GM19239 (cell line): ENCODE data around the gene DYNC2H1.

Experiments
- DNase-seq: peaks from one replicate; pipeline ENCODE4 v3.0.0; 2011; ENCODE audit warnings: low spot score; ENCODE audit not compliant: insufficient read length
- FAIRE-seq: peaks from 2 replicates; lab custom pipeline; 2011; peaks lifted over from hg19 to GRCh38; lab: Jason Lieb, UNC

Gene DYNC2H1

GRCh38 chr11:103272876-103273275 is 163.7 kb downstream of the DYNC2H1 start:
- no peak for FAIRE-seq
- no peak for DNase-seq

DNA sequence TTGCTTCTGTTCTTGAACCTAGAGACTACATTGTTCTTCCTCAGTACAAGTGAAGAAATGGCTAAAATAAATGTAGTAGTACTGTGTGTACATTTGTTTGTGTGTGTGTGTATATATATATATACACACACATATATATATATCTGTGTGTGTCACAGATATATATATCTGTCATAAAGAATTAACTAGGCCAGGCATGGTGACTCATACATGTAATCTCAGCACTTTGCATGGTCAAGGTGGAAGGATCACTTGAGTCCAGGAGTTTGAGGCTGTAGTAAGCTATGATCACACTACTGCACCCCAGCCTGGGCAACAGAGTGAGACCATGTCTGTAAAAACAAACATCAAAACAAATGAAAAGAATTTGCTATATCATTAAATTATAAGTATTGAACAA is 164.8 kb downstream of the DYNC2H1 start:
- no peak for DNase-seq
- no peak for FAIRE-seq

DNA sequence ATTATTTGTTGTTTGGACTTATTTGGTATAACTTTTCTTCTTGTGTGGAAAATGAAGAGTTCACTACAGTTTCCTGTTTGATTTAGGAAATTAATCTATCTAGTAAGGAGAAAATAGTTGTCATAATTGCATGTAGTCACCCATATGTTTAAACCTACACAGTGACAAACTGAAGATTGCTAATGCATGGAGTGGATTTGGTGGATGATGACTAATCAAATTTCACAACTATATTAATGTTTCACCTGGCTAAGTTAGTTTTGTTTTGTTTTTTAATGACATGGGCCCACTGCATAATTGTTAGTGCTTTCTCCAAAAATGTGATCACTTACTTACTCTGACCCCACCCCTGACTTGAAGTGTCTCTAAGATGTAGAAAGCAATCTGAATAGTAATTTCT is 170.6 kb downstream of the DYNC2H1 start:
- DNase-seq (no peak), FAIRE-seq (no peak)

DNA sequence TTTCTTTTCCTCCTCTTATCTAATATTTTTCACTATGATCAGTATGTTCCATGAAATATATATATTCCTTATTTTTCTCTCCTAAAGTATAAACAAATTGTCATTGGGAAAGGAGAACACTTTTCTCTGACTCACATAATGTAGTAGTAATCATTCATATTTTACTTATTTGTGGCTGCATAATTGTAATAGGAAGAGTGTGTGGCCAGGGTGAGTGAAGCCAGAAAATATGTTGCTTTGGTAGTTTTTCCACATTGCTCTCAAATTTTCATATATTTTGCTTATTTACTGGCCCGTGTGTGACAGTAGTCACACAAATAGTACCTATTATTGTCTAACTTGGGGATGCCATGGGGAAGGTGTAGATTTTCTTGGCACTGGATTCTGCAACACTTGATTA is 172.1 kb downstream of the DYNC2H1 start:
- FAIRE-seq, result no peak
- DNase-seq, result no peak

GRCh38 chr11:103284260-103284659 is 175.0 kb downstream of the DYNC2H1 start:
- no peak for DNase-seq
- FAIRE-seq, result no peak

DNA sequence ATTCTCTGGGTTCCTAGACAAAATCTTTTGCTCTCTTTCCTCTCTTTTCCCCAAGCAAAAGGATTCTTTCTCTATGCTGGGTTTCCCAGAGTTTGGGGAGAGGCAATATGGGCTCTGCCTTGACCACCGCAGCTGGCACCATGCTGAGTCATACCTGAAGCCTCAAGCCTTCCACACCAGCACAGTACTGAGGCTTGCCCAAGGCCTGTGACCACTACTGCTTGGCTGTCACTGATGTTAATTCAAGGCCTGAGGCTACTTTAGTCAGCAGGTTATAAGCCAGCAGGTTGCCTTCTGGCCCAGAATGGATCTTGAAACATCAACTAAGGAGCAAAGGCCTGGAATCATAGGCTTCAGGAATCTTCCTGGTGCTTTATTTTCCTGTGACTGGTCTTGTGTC is 185.3 kb downstream of the DYNC2H1 start:
- FAIRE-seq, result no peak
- DNase-seq, result no peak

GRCh38 chr11:103295704-103296103 is 186.5 kb downstream of the DYNC2H1 start:
- FAIRE-seq, result no peak
- no peak for DNase-seq

- FAIRE-seq, result no peak
- DNase-seq, result no peak
Observed at GRCh38 chr11:103297900-103298299, 188.7 kb downstream of the DYNC2H1 start.

- no peak for DNase-seq
- no peak for FAIRE-seq
Observed at GRCh38 chr11:103315248-103315647, 206.0 kb downstream of the DYNC2H1 start.

- no peak for DNase-seq
- no peak for FAIRE-seq
Observed at GRCh38 chr11:103317118-103317517, 207.9 kb downstream of the DYNC2H1 start.

DNA sequence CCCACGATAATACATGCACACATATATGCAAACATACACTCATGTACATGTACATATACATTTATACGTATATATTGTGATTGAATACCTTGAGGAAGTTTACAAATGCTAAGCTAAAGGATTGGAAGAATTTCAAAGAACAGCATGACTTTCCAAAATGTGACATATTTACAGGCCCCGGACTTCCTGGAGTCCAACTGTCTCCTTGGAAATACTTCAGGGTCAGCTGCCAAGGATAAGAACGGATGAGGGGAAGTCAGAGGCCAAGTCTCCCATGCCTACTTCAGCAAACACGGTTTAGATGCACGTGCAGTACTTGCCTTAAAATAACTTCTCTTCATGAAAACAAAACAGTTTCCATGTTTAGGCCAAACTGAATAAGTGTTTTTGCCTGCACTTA is 213.6 kb downstream of the DYNC2H1 start:
- FAIRE-seq (no peak), DNase-seq (no peak)

GRCh38 chr11:103325686-103326069 is 216.5 kb downstream of the DYNC2H1 start:
- no peak for FAIRE-seq

DNA sequence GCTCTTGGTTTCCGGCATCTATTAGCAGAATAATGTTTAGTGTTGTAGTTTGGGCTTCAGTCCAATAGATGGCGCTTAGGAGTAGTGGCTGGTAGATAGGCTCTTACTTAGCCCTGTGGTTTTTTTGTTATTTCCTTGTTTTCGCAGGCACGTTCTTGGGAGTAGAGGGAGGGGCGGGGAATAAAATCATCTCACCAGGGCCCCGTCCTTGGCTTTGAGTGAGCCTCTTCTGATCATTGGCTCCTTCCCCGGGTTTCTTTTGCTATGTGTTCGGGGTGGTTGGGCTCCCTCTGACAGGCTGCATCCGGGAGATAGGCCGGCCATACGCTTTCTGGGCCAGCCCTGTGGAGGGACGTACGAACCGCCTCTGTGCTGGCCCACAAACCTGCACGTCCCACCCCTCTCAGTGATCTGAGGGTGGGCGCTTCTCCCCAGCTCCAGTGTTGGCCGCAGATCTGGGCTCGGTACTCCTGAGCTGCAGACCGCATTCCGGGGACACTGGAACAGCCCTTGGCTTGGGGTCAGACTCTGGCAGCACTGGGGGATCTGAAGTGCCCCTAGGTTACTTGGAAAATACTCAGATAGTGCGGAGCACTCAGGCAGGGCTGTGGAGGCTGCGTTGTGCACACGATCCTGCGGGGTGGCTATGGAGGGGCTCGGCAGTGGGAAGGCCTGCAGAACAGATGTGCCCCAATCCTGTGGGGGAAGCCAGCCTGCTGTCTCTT is 217.0 kb downstream of the DYNC2H1 start:
- DNase-seq (peak; percentile 5), FAIRE-seq (peak; percentile 87)

More at GRCh38 chr11:103325686-103326069, 216.5 kb downstream of the DYNC2H1 start:
- DNase-seq, result no peak

- FAIRE-seq, result no peak
- DNase-seq, result no peak
Observed at GRCh38 chr11:103327721-103328120, 218.5 kb downstream of the DYNC2H1 start.

DNA sequence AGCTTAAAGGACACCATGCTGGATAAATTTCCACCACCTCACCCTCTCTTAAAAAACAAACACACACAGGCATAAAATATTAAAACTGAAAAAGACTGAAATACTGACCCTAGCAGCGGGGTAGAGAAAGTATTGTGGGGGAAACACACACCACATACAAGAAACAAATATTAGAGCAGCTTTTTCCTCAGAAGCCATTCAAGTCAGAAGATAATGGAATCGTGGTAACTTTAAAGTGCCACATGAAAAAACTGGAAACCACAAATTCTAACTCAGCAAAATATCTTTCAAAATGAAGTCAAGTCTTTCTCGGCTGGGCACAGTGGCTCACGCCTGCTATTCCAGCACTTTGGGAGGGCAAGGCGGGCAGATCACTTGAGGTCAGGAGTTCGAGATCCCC is 223.2 kb downstream of the DYNC2H1 start:
- no peak for DNase-seq
- FAIRE-seq, result no peak

GRCh38 chr11:103338621-103339484 is 229.6 kb downstream of the DYNC2H1 start:
- no peak for DNase-seq
- FAIRE-seq, result no peak

- FAIRE-seq (no peak), DNase-seq (no peak)
Observed at GRCh38 chr11:103339485-103339857, 230.2 kb downstream of the DYNC2H1 start.

GRCh38 chr11:103340956-103341355 is 231.7 kb downstream of the DYNC2H1 start:
- no peak for FAIRE-seq
- no peak for DNase-seq

DNA sequence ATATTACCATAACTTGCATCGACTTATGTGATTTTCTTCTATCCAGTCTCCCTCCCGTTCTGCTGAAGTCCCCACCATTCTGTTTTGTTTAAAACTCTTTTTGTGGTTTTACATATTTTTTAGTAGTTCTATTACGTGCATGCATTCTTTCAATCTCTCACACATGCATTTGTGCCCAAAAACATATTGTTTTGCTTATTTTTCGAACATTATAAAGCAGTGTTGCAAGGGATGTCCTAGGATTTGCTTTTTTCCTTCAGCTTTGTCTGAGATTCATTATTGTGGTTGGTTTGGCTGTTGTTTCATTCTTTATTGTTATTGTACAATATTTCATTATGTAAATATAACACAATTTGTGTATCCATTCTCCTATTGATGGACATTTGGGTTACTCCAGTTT is 235.7 kb downstream of the DYNC2H1 start:
- DNase-seq (no peak), FAIRE-seq (no peak)

- no peak for DNase-seq
- no peak for FAIRE-seq
Observed at GRCh38 chr11:103349595-103349994, 240.4 kb downstream of the DYNC2H1 start.

GRCh38 chr11:103354656-103355055 is 245.4 kb downstream of the DYNC2H1 start:
- DNase-seq, result no peak
- FAIRE-seq, result no peak

- no peak for FAIRE-seq
- no peak for DNase-seq
Observed at GRCh38 chr11:103358251-103358650, 249.0 kb downstream of the DYNC2H1 start.
